HG02938 (cell line): ENCODE data around the gene SNX19.

Source experiments
- ATAC-seq: cut with Tn5 transposase; IDR thresholded peaks from one replicate; pipeline ENCODE4 v1.9.1; 2021; ENCODE audit warnings: mild to moderate bottlenecking, moderate library complexity; ENCODE audit not compliant: unreplicated experiment

Gene SNX19

DNA sequence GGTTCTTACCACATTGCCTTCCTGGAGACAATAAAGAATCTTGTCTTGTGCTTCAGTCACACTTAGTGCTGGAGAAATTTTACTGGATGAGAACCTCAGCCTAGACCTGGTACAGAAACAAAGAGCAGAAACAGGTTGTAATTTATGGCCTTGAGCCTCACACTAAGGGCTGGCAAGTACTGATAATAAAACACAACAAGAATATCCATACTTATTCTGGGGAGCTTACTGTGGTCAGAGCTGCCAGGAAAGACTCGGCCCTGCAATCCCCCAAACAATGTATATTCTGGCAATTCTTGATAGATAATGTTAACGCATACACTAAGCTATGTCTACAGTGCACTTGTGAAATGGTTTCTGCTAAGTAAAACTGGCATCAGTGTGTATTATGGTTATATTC, 9.7 kb downstream of the SNX19 start:
- ATAC-seq: no peak

GRCh38 chr11:130905512-130905911, 10.8 kb downstream of the SNX19 start:
- ATAC-seq: no peak

- no peak for ATAC-seq
These were observed 11.9 kb downstream of the SNX19 start for GRCh38 chr11:130904380-130904779.

DNA sequence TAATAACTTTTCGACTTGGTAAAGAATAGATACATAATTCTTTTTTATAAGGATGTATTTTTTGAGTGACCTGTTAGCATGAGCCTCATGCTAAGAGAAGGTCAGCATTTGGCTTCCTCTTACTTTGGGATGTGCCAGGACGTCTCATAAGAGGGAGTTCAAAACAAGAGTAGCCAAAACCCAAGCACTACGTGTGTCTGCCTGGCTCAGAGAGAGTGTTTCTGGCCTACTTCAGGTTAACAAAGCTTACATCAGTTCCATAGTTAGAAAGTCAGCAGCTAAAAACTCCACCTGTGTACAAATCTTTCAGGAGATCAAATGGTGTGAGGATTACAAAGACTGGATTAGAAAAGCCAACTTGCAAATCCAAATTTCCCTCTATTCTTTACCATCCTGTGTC, 13.9 kb downstream of the SNX19 start:
- ATAC-seq: no peak

- ATAC-seq: no peak
These were observed 17.2 kb downstream of the SNX19 start for GRCh38 chr11:130899106-130899505.

- ATAC-seq: no peak
These were observed 18.8 kb downstream of the SNX19 start for GRCh38 chr11:130897262-130898182.

- ATAC-seq: peak; percentile 93
These were observed 21.8 kb downstream of the SNX19 start for GRCh38 chr11:130894322-130895025.

DNA sequence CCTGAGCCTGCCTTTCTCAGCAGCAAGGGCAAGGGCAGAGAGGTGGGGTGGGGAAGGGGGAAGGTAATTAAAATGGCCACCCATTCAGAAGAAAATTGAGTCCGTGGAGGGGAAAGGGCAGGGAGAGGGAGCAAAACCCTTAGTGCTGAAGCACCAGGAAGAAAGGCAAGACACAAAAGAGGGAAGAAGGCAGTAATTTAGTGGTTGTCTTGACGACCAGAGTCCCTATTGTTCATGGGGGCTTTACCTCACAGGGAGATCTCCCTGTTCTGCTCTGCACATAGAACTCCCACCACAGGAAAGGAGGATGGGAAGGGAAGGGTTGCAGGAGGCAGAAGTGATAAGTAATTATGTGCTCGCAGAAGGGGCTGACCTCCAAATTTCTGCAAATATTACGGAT, 23.4 kb downstream of the SNX19 start:
- ATAC-seq: no peak

GRCh38 chr11:130891326-130891725, 25.0 kb downstream of the SNX19 start:
- no peak for ATAC-seq

GRCh38 chr11:130890039-130890745, 26.1 kb downstream of the SNX19 start:
- ATAC-seq: no peak

- ATAC-seq: no peak
These were observed 27.5 kb downstream of the SNX19 start for GRCh38 chr11:130888790-130889189.

GRCh38 chr11:130886704-130887103, 29.6 kb downstream of the SNX19 start:
- no peak for ATAC-seq

- no peak for ATAC-seq
These were observed 34.1 kb downstream of the SNX19 start for GRCh38 chr11:130882138-130882551.

DNA sequence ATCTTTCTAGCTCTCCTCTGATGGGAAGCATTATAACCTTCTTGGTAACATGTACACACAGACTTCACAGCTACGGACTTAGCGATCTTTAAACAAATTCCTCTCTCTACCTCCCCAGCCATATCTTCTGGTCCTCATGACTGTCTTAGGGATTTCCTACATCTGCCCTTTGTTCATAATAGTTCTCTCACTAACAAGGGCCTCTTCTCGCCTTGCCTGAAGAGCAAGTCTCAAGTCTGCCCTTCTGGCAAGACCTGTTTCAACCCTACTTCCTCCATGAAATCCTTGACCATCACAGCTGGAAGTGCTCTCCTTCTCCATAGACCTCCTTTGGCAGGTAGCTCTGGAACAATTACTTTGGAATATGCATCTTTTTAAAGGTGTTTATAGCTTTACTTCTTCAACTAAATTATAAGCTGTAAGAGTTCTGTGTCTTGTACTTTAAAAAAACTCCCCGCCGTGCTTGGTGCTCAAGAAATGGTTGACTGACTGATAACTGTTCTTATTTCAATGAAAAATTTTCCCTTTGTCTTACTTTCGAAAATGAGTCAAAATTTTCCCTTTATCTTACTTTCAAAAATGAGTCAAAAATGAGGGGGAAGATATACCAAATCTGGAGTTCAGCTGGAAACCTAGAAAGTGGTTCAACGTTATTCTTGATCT, 34.7 kb downstream of the SNX19 start:
- ATAC-seq: no peak

DNA sequence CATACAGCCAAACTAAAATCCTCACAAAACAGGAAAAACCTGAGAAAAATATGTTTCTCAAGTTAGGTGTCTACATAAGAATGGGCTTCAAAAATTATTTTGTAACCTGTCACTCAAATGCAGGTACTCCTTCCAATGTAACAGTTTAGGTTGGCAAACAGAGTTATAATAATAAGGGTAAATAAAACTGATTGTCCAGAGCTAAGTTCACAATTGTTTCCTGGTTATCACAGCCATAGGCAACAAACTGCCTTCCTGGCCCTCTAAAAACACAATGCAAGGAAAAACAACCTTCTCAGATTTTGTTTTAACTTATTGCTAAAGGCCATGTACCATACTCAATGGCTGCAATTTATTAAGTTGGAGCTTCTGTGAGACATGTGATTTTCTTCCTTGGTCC, 36.4 kb downstream of the SNX19 start:
- ATAC-seq: no peak

- ATAC-seq: no peak
These were observed 39.1 kb downstream of the SNX19 start for GRCh38 chr11:130876931-130877915.

DNA sequence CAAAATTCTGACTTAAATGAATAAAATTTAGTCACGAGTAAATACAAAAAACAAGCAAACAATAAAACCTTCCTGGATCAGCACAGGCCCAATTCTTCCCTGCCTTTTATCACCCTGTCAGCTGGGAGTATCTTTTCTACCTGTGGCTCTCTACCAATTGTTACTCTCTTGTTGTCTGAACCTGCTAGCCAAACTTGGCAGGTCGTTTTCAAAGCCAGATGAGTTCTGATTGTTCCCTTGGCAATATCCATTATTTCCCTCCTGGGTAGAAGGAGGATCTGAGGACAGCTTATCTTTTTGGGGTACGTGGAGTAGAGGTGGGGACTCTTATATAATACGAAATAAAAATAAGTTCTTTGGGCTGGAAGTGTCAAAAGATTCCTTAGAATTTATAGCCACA, 40.2 kb downstream of the SNX19 start:
- ATAC-seq: no peak

GRCh38 chr11:130874955-130875531, 41.2 kb downstream of the SNX19 start:
- ATAC-seq: no peak

- no peak for ATAC-seq
These were observed 41.9 kb downstream of the SNX19 start for GRCh38 chr11:130874396-130874795.
